T-helper 2 cell treated with Interferon-gamma antibody and Interleukin-4, amounts not matched to agents 100 ng/mL and 5 ng/mL, for 36 hours (primary cell): ENCODE measurements around the gene JUN. TPM values are rescaled to one million over a fixed set of nuclear protein-coding genes. Genes with fewer than 3 reads are reported as not detected.

ENCODE experiments used
- intact Hi-C: fragments of 100-400 bp; cut with micrococcal nuclease; formaldehyde crosslinking; loops from one replicate; pipeline ENCODE4 v1.15.1; 2023
- total RNA-seq: library from RNA; stranded (reverse); gene quantifications from 2 replicates; pipeline ENCODE4 v1.2.3, GENCODE V29; 2022

Gene JUN
- total RNA-seq, 1 donor from 2014 or later: 18.7 TPM

- intact Hi-C loops: no loop called here
These were observed 19.4 kb downstream of the JUN start for GRCh38 chr1:58764294-58764978.

- intact Hi-C loops: no loop called here
These were observed 20.6 kb downstream of the JUN start for GRCh38 chr1:58763214-58763613.

- intact Hi-C loops: no loop called here
These were observed 21.0 kb downstream of the JUN start for GRCh38 chr1:58762806-58763205.

- intact Hi-C loops: loop anchor here (1.0 to 10.0 kb wide), 4 partner anchors 29 to 539 kb away; partner anchors contain the start of genes FGGY and JUN
These were observed 28.4 kb downstream of the JUN start for GRCh38 chr1:58755468-58755872.

- intact Hi-C loops: loop anchor here (1.0 to 10.0 kb wide), 4 partner anchors 29 to 540 kb away; partner anchors contain the start of genes FGGY and JUN
These were observed 29.0 kb downstream of the JUN start for GRCh38 chr1:58754683-58755467.

GRCh38 chr1:58754073-58754613 lies 29.7 kb downstream of the JUN start:
- intact Hi-C loops: loop anchor here (2.0 to 10.0 kb wide), 3 partner anchors 35 to 541 kb away; partner anchors contain the start of gene FGGY

- intact Hi-C loops: loop anchor here (10.0 kb wide), 1 partner anchor 541 kb away; the partner anchor contains the start of gene FGGY
These were observed 30.4 kb downstream of the JUN start for GRCh38 chr1:58753431-58753866.

GRCh38 chr1:58749646-58750045 lies 34.2 kb downstream of the JUN start:
- intact Hi-C loops: loop anchor here (10.0 kb wide), 1 partner anchor 545 kb away; the partner anchor contains the start of gene FGGY

- intact Hi-C loops: no loop called here
These were observed 35.2 kb downstream of the JUN start for GRCh38 chr1:58748666-58749065.

- intact Hi-C loops: no loop called here
These were observed 37.1 kb downstream of the JUN start for GRCh38 chr1:58746757-58747156.

- intact Hi-C loops: no loop called here
These were observed 37.7 kb downstream of the JUN start for GRCh38 chr1:58746182-58746581.

- intact Hi-C loops: no loop called here
These were observed 38.2 kb downstream of the JUN start for GRCh38 chr1:58745666-58746065.

- intact Hi-C loops: no loop called here
These were observed 38.7 kb downstream of the JUN start for GRCh38 chr1:58745117-58745516.

GRCh38 chr1:58741678-58742553 lies 41.9 kb downstream of the JUN start:
- intact Hi-C loops: no loop called here

- intact Hi-C loops: loop anchor here (1.0 to 5.0 kb wide), 4 partner anchors 29 to 1019 kb away; partner anchors contain the start of gene JUN
These were observed 43.9 kb downstream of the JUN start for GRCh38 chr1:58739856-58740466.

- intact Hi-C loops: loop anchor here (5.0 kb wide), 1 partner anchor 43 kb away; the partner anchor contains the start of gene JUN
These were observed 45.0 kb downstream of the JUN start for GRCh38 chr1:58738876-58739275.

- intact Hi-C loops: loop anchor here (5.0 kb wide), 1 partner anchor 47 kb away; the partner anchor contains the start of gene JUN
These were observed 48.3 kb downstream of the JUN start for GRCh38 chr1:58735586-58735985.

- intact Hi-C loops: loop anchor here (5.0 kb wide), 1 partner anchor 48 kb away; the partner anchor contains the start of gene JUN
These were observed 49.2 kb downstream of the JUN start for GRCh38 chr1:58734630-58735029.

GRCh38 chr1:58732087-58732775 lies 51.6 kb downstream of the JUN start:
- intact Hi-C loops: no loop called here
